HCT116 (cell line): ENCODE measurements around the gene SLC6A18. TPM values are rescaled to one million over a fixed set of nuclear protein-coding genes. Genes with fewer than 3 reads are reported as not detected.

Experiments
- ATAC-seq: fragments of 200-7000 bp; cut with Tn5 transposase; 2 replicates; pipeline ENCODE4 v1.9.1; 2020; ENCODE audit warnings: mild to moderate bottlenecking, moderate library complexity
- BruUV-seq: library from RNA; stranded (reverse); fragments of 400-500 nt; replicated peaks from 2 replicates; lab custom pipeline; 2021; lab: Mats Ljungman, UMichigan
- CTCF ChIA-PET: fragments of 300-600 bp; sonication (Branson Sonifier 250); formaldehyde crosslinking; loops from one replicate; lab custom pipeline; 2021; ENCODE audit warnings: antibody characterized with exemption; lab: Charles Lee
- POLR2A ChIA-PET: fragments of 300-600, 350-600 bp; sonication (Branson Sonifier 250); formaldehyde crosslinking; loops from one replicate; lab custom pipeline; 2021; ENCODE audit warnings: antibody characterized with exemption; lab: Charles Lee
- RAD21 ChIA-PET, 2 experiments: fragments of 300-600 bp; sonication (Branson Sonifier 250); formaldehyde crosslinking; loops; one replicate each; lab custom pipeline; 2023; ENCODE audit warnings: low total read pairs in 2 of 2; ENCODE audit not compliant: uncharacterized antibody in 2 of 2, unreplicated experiment in 2 of 2, low non-redundant PET in 1 of 2; lab: Charles Lee
- DNase-seq: peaks from one replicate; pipeline ENCODE4 v3.0.0-alpha.2; 2010; ENCODE audit warnings: low read depth, low spot score
- H2AFZ ChIP-seq: fragments of 200-600 bp; shearing (Covaris generic), sonication (generic); 2 replicates; pipeline ENCODE4 v1.6.1; 2017; ENCODE audit warnings: low read depth, mixed run types, mixed read lengths, antibody characterized with exemption, low read length; ENCODE audit not compliant: poor library complexity, severe bottlenecking
- H3K27ac ChIP-seq: 2 replicates; pipeline ENCODE4 v1.5.1; 2012; ENCODE audit warnings: low read depth, low read length
- H3K27me3 ChIP-seq: fragments of 200-600 bp; sonication (generic); 2 replicates; pipeline ENCODE4 v1.6.1; 2016; ENCODE audit warnings: mixed run types, low read length, mixed read lengths; ENCODE audit not compliant: insufficient read depth
- H3K36me3 ChIP-seq, 2 experiments: fragments of 200-500 bp in 1 of 2; fragments of 200-600 bp in 1 of 2; sonication (Bioruptor generic) in 1 of 2; sonication (generic) in 1 of 2; 2 replicates each; pipeline versions ENCODE4 v1.5.1 to v1.6.1; 2014 to 2016; ENCODE audit warnings: low read length in 2 of 2, inconsistent platforms in 1 of 2, mixed read lengths in 1 of 2, mixed run types in 1 of 2; ENCODE audit not compliant: insufficient read depth in 2 of 2, control insufficient read depth in 1 of 2
- H3K4me1 ChIP-seq, 2 experiments: fragments of 200-600 bp in 1 of 2; sonication (generic) in 1 of 2; 2 replicates each; pipeline versions ENCODE4 v1.5.1 to v1.6.1; 2012 to 2017; ENCODE audit warnings: low read length in 2 of 2, inconsistent platforms in 1 of 2, mild to moderate bottlenecking in 1 of 2, mixed read lengths in 1 of 2, mixed run types in 1 of 2, moderate library complexity in 1 of 2; ENCODE audit not compliant: insufficient read depth in 2 of 2, control insufficient read depth in 1 of 2
- H3K4me2 ChIP-seq: fragments of 200-600 bp; sonication (generic); 2 replicates; pipeline ENCODE4 v1.6.1; 2017; ENCODE audit warnings: mixed run types, low read length, mixed read lengths
- H3K4me3 ChIP-seq, 2 experiments: fragments of 200-600 bp in 1 of 2; sonication (generic) in 1 of 2; replicated peaks in 1 of 2; 2 replicates each; pipeline ENCODE4 v1.5.1; 2011 to 2016; ENCODE audit warnings: low read length in 2 of 2, control low read depth in 1 of 2, low read depth in 1 of 2, mild to moderate bottlenecking in 1 of 2, mixed read lengths in 1 of 2, mixed run types in 1 of 2
- H3K79me2 ChIP-seq: fragments of 200-600 bp; sonication (generic); 2 replicates; pipeline ENCODE4 v1.6.1; 2017; ENCODE audit warnings: mild to moderate bottlenecking, mixed run types, low read length, moderate library complexity, mixed read lengths; ENCODE audit not compliant: insufficient read depth
- H3K9ac ChIP-seq: fragments of 200-600 bp; sonication (generic); 2 replicates; pipeline ENCODE4 v1.6.1; 2016; ENCODE audit warnings: low read length, mixed read lengths
- H3K9me2 ChIP-seq: fragments of 200-600 bp; sonication (generic), shearing (Covaris generic); 2 replicates; pipeline ENCODE4 v1.6.1; 2017; ENCODE audit warnings: mixed run types, mild to moderate bottlenecking, moderate library complexity; ENCODE audit not compliant: insufficient read depth
- H3K9me3 ChIP-seq, 2 experiments: fragments of 200-500 bp in 1 of 2; fragments of 200-600 bp in 1 of 2; sonication (Bioruptor generic) in 1 of 2; sonication (generic) in 1 of 2; 2 replicates each; pipeline ENCODE4 v1.6.1; 2014 to 2017; ENCODE audit warnings: low read length in 2 of 2, mixed read lengths in 2 of 2, inconsistent platforms in 1 of 2, low read depth in 1 of 2, mild to moderate bottlenecking in 1 of 2, mixed run types in 1 of 2, moderate library complexity in 1 of 2; ENCODE audit not compliant: control insufficient read depth in 1 of 2, insufficient read depth in 1 of 2
- H4K20me1 ChIP-seq: fragments of 200-600 bp; sonication (generic), shearing (Covaris generic); 2 replicates; pipeline ENCODE4 v1.6.1; 2017; ENCODE audit warnings: mixed run types, mild to moderate bottlenecking, moderate library complexity; ENCODE audit not compliant: insufficient read depth
- CBX3 ChIP-seq: IDR thresholded peaks from 2 replicates; pipeline ENCODE4 v1.6.1; 2012; ENCODE audit warnings: low read depth
- CEBPB ChIP-seq: IDR thresholded peaks from 2 replicates; pipeline ENCODE4 v1.6.1; 2012; ENCODE audit warnings: low read depth
- EGR1 ChIP-seq: IDR thresholded peaks from 2 replicates; pipeline ENCODE4 v1.6.1; 2012; ENCODE audit warnings: low read depth
- ELF1 ChIP-seq: IDR thresholded peaks from 2 replicates; pipeline ENCODE4 v1.6.1; 2012; ENCODE audit warnings: low read depth, borderline replicate concordance
- EZH2 ChIP-seq: fragments of 200-600 bp; sonication (generic); IDR thresholded peaks from 2 replicates; pipeline ENCODE4 v1.6.1; 2017; ENCODE audit warnings: antibody characterized with exemption, mixed run types
- EZH2phosphoT487 ChIP-seq: fragments of 200-600 bp; IDR thresholded peaks from 2 replicates; pipeline ENCODE4 v1.6.1; 2018; ENCODE audit warnings: antibody characterized with exemption, borderline replicate concordance
- FOSL1 ChIP-seq: IDR thresholded peaks from 2 replicates; pipeline ENCODE4 v1.6.1; 2012; ENCODE audit warnings: low read depth
- JUND ChIP-seq: IDR thresholded peaks from 2 replicates; pipeline ENCODE4 v1.6.1; 2012
- POLR2A ChIP-seq: IDR thresholded peaks from 2 replicates; pipeline ENCODE4 v1.7.0; 2011; ENCODE audit warnings: borderline replicate concordance; ENCODE audit not compliant: insufficient read depth, insufficient read length; ENCODE audit errors: extremely low read depth
- POLR2AphosphoS5 ChIP-seq: IDR thresholded peaks from 2 replicates; pipeline ENCODE4 v1.6.1; 2011; ENCODE audit warnings: mild to moderate bottlenecking, low read depth, low read length, moderate library complexity
- RAD21 ChIP-seq: IDR thresholded peaks from 2 replicates; pipeline ENCODE4 v1.6.1; 2012; ENCODE audit warnings: low read depth, mild to moderate bottlenecking
- SRF ChIP-seq: IDR thresholded peaks from 2 replicates; pipeline ENCODE4 v1.6.1; 2012; ENCODE audit warnings: low read depth
- TCF7L2 ChIP-seq: IDR thresholded peaks from 2 replicates; pipeline ENCODE4 v1.7.0; 2011; ENCODE audit warnings: borderline replicate concordance, inconsistent platforms; ENCODE audit not compliant: insufficient read depth, insufficient read length; ENCODE audit errors: extremely low read depth
- YY1 ChIP-seq: IDR thresholded peaks from 2 replicates; pipeline ENCODE4 v1.6.1; 2011; ENCODE audit warnings: low read length, low read depth, moderate library complexity, mild to moderate bottlenecking; ENCODE audit not compliant: insufficient replicate concordance; ENCODE audit errors: extremely low read depth
- ZFX ChIP-seq: fragments of 450-650 bp; IDR thresholded peaks from 2 replicates; pipeline ENCODE4 v1.6.1; 2017
- ZNF274 ChIP-seq: fragments of 200-500 bp; sonication (Bioruptor generic); IDR thresholded peaks from 2 replicates; pipeline ENCODE4 v1.6.1; 2014; ENCODE audit warnings: mild to moderate bottlenecking, low read depth, low read length, inconsistent platforms
- intact Hi-C: fragments of 100-400 bp; cut with micrococcal nuclease; formaldehyde crosslinking; loops from 2 replicates; pipeline ENCODE4 v1.10.0; 2022
- total RNA-seq: library from RNA; stranded (reverse); gene quantifications from one replicate; pipeline ENCODE4 v1.2.1, GENCODE V29; 2021; ENCODE audit not compliant: unreplicated experiment
- TF ChIP-seq, protein P1 (sequence below): IDR thresholded peaks from 2 replicates; pipeline ENCODE4 v1.6.1; 2012
- TF ChIP-seq, protein P2 (sequence below): IDR thresholded peaks from 2 replicates; pipeline ENCODE4 v1.6.1; 2012; ENCODE audit warnings: low read depth
- TF ChIP-seq, protein P3 (sequence below): IDR thresholded peaks from 2 replicates; pipeline ENCODE4 v1.6.1; 2011; ENCODE audit warnings: mild to moderate bottlenecking, low read length, moderate library complexity; ENCODE audit not compliant: insufficient replicate concordance; ENCODE audit errors: extremely low read depth

SLC6A18 gene
- total RNA-seq, 1 experiment from 2014 or later: not detected

GRCh38 chr5:1182360-1182632 is 42.9 kb upstream of the SLC6A18 start:
- no TSS peak for BruUV-seq
- no peak overlapping the region for H3K4me2 ChIP-seq

More at GRCh38 chr5:1182360-1182632, 42.9 kb upstream of the SLC6A18 start:
- no peaks in the 10 kb centered on the region for H3K27me3 ChIP-seq
- no peak for DNase-seq
- H3K9ac ChIP-seq: no peak overlapping the region
- intact Hi-C loops: no loop called here
- H3K79me2 ChIP-seq: no peaks in the 10 kb centered on the region
- ATAC-seq: no peak
- ChIA-PET CTCF (no interaction called here), RAD21 (no interaction called here), POLR2A (no interaction called here)
- no peaks in the 10 kb centered on the region for H3K9me3 ChIP-seq
- H3K4me1 ChIP-seq: no peaks in the 10 kb centered on the region
- H4K20me1 ChIP-seq: no peaks in the 10 kb centered on the region
- no peak overlapping the region for H3K27ac ChIP-seq
- H3K4me3 ChIP-seq: no peak overlapping the region
- no peaks in the 10 kb centered on the region for H3K9me2 ChIP-seq
- no peaks in the 10 kb centered on the region for H3K36me3 ChIP-seq
- TF ChIP-seq SRF (no peak), JUND (no peak), CEBPB (no peak), EZH2 (no peak), CBX3 (no peak), ELF1 (no peak), TCF7L2 (no peak), FOSL1 (no peak), POLR2A (no peak), ZFX (no peak), EGR1 (no peak), EZH2phosphoT487 (no peak), RAD21 (no peak), POLR2AphosphoS5 (no peak), ZNF274 (no peak), YY1 (no peak)
- TF ChIP-seq, protein P1, sequence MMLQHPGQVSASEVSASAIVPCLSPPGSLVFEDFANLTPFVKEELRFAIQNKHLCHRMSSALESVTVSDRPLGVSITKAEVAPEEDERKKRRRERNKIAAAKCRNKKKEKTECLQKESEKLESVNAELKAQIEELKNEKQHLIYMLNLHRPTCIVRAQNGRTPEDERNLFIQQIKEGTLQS: no peak
- TF ChIP-seq, protein P2, sequence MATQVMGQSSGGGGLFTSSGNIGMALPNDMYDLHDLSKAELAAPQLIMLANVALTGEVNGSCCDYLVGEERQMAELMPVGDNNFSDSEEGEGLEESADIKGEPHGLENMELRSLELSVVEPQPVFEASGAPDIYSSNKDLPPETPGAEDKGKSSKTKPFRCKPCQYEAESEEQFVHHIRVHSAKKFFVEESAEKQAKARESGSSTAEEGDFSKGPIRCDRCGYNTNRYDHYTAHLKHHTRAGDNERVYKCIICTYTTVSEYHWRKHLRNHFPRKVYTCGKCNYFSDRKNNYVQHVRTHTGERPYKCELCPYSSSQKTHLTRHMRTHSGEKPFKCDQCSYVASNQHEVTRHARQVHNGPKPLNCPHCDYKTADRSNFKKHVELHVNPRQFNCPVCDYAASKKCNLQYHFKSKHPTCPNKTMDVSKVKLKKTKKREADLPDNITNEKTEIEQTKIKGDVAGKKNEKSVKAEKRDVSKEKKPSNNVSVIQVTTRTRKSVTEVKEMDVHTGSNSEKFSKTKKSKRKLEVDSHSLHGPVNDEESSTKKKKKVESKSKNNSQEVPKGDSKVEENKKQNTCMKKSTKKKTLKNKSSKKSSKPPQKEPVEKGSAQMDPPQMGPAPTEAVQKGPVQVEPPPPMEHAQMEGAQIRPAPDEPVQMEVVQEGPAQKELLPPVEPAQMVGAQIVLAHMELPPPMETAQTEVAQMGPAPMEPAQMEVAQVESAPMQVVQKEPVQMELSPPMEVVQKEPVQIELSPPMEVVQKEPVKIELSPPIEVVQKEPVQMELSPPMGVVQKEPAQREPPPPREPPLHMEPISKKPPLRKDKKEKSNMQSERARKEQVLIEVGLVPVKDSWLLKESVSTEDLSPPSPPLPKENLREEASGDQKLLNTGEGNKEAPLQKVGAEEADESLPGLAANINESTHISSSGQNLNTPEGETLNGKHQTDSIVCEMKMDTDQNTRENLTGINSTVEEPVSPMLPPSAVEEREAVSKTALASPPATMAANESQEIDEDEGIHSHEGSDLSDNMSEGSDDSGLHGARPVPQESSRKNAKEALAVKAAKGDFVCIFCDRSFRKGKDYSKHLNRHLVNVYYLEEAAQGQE: no peak
- TF ChIP-seq, protein P3, sequence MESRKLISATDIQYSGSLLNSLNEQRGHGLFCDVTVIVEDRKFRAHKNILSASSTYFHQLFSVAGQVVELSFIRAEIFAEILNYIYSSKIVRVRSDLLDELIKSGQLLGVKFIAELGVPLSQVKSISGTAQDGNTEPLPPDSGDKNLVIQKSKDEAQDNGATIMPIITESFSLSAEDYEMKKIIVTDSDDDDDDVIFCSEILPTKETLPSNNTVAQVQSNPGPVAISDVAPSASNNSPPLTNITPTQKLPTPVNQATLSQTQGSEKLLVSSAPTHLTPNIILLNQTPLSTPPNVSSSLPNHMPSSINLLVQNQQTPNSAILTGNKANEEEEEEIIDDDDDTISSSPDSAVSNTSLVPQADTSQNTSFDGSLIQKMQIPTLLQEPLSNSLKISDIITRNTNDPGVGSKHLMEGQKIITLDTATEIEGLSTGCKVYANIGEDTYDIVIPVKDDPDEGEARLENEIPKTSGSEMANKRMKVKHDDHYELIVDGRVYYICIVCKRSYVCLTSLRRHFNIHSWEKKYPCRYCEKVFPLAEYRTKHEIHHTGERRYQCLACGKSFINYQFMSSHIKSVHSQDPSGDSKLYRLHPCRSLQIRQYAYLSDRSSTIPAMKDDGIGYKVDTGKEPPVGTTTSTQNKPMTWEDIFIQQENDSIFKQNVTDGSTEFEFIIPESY: no peak
- no peak overlapping the region for H2AFZ ChIP-seq
